GM21528 (cell line): Measurements from ENCODE around the gene SLC49A3.
"Not testable (repeated sequence)": the region's sequence is repeated elsewhere in the genome, so short reads cannot be mapped to it uniquely, and the experiment has no call there.

Experiments
- ATAC-seq: cut with Tn5 transposase; IDR thresholded peaks from one replicate; pipeline ENCODE4 v1.9.1; 2021; ENCODE audit warnings: mild to moderate bottlenecking, moderate library complexity; ENCODE audit not compliant: unreplicated experiment, low FRiP score

The SLC49A3 gene

DNA sequence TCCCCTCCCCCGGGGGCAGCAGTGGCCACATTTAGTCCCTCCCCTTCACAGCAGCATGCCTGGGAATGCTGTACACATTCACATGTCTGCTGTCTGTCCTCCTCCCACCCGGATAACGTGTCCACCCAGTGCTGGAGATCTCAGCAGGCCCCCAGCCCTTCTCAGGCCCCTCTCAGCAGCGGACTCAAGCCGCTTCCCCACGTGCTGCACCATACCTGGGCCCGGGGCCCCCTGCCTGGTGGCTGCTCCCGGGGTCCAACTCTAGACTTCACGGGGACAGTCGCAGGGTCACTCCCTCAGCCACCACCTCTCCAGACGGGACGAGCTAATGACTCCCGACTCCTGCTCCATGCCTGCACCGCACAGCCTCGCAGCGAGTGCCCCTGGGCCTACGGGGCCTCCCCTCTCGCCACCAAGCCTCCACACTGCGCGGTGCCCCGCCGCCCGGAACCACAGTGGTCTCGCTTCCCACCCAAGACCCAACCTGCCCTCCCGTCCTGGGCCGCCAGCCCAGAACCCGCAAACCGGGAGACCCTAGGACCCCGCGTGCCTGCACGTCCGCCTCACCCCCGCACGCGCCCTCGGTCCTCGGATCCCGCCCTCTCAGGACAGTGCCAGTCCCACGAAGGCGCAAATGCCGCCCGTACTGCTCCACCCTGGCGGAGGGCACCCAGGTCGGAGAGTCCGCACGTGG lies 15.4 kb upstream of the SLC49A3 start:
- ATAC-seq, result no peak

DNA sequence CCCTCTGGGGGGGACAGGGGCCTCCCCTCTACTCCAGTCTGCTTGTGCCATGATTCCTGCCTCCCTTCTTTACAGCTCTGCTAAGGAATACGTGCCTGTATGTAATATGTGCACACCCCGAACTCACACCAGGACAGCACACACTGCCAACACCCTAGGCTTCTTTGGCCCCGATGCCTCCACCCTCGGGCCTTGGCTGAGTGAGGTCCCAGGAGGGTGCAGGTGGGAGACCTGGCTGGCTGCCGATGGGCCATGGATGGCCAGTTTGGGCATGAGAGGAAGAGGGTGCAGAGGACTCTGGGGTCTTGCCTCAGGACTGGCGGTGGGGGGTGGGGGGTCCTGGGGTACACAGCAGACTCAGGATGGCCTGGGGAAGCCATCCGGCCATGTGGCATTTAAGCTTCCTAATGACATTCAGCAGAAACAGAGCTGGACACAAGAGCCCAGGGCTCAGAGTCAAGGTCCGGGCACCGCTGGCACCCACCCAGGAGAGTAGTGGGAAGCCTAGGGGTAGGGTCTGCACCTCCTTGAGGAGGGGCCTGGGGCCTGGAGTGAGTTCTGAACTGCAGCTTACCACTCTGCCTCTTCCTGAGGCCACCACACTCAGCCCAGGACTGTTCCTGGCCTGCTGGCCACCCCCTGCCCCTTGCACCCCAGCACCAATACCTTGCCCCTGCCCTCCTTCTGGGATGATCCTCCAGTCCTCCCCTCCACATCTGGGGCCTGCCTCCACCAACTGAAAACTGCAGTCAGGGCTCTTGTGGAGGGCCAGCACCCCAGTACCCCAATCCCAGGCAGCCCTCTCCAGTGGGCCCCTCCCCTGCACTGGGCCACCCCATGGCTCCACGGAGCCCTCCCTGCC lies 14.6 kb upstream of the SLC49A3 start:
- no peak for ATAC-seq

DNA sequence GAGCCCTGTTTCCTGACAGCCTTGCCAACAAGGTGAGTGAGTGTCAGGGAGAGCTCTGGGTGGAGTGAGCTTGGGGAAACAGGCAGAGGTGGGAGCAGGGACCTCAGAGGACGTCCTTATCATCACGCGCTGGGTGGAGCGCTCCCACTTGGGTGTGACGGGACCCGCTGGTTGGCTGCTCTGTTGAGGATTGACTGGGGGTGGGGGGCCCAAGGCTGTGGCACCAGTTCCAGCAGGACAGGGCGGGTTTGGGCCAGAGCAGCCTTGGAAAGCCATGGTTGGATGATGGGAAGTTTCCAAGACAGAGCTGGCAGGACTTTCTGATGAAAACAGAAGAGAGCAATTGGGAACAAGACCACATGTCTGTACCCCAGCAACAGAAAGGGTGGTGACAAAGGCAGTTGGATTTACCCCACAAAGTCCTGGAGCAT lies 13.7 kb upstream of the SLC49A3 start:
- ATAC-seq, result no peak

DNA sequence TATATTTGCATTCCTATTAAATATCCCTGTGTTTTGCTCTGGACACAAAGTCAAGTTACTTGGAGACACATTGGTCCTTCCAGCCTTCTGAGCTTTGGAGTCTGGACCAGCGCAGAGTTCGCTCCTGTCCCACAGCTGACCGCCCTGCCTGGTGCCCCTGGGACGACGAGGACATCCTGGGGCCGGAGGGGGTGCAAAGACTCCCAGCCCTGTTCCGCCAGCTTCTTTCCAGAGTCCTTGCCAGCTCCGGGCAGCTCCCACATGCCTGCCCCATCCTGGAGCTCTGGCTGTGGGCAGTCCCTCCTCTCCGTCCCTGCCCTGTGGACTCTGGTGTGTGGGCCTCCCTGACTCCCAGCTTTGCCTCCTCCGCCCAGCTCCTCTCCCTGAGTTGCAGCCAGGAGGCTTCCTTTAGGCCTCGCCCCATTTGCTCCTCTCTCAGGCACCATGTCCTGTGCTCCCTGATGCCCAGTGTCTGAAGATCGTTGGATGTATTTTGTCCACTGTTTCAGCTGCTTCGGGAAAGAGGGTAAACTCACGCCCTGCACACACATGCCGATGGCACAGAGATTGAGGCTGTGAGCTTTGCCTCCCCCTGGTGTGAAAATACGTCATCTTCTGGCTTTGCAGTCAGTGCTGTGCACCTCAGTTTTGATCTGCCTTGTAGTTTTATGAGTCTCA lies 11.8 kb upstream of the SLC49A3 start:
- no peak for ATAC-seq

DNA sequence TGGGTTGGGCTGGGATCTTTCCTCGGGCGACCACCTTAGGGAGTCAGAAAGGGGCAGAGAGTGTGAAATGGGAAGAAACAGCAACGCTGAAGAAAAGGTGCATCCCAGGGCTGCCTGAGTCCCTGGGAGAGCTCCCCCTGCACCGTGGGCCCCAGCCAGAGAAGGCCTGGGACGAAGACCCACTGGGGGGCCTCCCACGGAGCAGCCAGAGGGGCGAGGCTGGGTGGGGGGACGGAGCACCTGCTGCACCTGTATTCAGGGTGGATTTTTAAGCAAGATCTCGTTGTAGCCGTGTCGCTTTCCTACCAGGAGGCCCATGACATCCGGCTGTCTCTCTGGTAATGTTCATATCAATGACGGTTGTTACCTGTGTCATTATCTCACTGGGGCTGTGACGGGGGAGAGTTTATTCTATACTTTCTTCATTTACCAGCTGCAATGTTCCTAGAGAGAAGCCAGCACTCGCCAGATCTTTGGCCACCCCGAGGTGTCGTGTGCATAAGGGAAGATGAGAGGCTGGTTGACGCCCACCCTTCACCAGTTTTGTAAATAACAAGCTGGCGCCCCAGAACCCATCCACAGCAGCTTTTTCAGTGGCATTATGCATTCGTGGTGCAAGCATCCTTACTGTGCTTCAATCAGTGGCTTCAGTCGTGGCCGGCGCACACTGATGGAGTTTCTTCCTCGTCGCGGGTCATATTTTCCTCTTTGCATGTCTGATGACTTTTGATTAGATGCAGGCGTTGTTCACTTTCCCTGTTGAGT lies 11.0 kb upstream of the SLC49A3 start:
- no peak for ATAC-seq

DNA sequence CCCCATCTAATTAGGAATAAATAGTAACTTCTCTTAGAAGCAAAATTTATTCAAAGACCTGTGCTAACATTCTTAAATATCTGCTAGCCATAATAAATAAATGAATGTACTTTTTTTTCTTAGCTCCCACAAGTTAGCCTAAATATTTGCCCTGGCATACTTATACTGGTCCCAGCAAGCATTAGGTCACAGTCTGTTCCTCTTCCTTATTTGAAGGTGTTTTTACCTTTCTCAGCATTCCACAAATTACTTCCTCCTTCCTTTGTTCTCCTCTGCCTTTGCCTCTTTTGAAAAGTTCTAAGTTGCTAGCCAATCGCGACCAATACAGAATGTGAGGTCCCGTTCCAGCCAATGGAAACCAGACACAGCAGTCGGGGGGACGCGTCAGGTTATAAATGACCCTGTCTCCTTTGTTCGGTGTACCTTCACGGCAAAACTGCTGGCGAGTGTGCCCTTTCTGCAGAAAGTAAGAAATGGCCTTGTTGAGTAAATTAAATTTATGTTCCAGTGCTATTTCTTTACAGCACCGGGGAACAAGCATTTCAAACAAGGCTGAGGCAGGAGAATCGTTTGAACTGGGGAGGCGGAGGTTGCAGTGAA lies 5.5 kb upstream of the SLC49A3 start:
- ATAC-seq, result not testable (repeated sequence)

DNA sequence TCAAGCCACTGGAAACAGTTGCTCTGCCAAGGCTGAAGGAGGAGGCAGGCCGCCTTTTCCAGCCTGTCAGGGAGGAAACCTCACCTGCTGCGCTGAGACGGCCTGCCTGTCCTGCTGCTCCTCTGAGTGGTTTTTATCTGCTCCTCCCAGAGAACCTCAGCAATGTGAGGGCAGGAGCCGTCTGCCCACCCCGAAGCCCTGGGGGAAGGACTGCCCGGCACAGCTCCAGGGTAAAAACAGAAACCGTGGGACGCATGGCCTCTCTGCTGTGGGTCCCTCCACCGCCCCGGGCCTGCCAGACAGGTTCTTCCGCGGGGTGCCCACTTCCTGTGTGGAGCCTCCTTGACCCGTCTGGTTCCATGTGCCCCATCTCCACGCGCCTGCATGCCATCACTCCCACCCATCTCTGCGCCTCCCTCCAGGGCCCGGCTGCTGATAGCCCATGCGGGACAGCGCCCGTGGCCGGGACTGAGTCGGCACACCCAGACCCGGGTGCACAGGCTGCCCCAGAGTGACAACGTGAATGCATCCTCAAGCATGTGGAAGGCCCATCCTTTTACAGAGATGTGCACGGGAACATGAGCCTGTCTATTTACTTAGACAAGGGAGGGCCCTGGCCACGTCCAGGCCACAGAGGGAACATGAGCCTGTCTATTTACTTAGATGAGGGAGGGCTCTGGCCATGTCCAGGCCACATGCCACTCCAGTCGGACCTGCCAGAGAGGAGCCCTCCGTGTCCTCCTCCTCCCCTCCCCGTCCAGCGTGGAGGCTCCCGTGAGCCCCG lies 4.0 kb upstream of the SLC49A3 start:
- ATAC-seq, result no peak

DNA sequence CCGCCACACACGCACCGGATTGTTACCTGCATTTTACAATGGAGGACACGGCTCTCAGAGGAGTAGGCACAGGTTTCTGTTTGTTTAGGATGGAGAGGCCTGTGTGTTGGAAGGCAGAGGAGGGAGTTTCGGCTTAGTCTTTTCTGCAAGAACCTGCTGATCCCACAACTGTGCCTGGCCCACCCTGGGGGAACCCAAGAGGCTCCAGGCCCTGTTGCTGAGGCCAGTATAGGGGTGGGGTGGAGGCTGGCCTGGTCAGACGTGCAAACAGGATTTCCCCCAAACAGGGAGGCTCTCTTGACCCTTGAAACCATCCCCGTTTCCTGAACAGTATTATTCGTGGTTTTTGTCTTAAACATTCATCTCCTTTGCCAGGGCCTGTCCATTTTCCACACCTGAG lies 772 bp upstream of the SLC49A3 start:
- ATAC-seq, result no peak

DNA sequence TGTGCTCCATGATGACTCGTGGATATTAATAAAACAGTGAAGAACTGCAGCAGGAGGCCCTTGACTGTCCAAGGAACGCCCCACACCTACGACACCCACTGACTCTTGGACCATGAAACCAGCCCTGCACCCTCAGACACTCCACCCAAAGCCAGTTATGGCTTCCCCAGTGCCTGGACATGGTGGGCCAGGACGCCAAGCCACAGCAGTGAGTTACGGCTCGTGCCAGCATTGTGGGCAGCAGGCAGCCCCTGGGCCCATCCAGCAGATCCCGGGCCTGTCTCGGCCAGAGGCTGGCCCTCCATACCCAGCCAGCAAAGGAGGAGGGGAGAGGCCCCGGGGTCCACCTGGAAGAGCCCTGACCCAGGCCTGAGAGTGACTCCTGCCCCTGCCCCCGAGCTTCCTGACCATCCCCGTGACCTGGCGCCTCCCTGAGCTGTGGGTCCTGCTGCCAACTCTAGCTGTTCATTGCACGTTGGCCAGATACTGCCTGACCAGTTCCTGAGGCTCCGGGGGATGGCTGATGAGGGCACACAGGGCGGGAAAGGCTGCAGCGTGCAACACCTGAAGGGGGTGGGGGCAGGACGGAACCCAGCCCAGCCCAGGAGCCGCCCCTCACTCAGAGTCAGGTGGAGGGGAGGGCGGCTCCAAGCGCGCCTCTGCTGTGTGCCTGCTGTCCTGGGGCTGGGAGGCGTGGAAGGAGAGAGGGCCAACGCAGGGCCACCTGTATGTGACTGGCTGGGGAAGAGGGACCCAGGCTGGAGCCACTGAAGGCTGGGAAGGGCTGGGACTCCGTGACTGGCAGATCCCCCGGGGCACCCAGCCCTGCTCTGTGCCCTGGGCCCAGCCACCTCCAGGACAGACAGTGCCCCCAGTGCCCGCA lies 739 bp downstream of the SLC49A3 start:
- ATAC-seq, result no peak

DNA sequence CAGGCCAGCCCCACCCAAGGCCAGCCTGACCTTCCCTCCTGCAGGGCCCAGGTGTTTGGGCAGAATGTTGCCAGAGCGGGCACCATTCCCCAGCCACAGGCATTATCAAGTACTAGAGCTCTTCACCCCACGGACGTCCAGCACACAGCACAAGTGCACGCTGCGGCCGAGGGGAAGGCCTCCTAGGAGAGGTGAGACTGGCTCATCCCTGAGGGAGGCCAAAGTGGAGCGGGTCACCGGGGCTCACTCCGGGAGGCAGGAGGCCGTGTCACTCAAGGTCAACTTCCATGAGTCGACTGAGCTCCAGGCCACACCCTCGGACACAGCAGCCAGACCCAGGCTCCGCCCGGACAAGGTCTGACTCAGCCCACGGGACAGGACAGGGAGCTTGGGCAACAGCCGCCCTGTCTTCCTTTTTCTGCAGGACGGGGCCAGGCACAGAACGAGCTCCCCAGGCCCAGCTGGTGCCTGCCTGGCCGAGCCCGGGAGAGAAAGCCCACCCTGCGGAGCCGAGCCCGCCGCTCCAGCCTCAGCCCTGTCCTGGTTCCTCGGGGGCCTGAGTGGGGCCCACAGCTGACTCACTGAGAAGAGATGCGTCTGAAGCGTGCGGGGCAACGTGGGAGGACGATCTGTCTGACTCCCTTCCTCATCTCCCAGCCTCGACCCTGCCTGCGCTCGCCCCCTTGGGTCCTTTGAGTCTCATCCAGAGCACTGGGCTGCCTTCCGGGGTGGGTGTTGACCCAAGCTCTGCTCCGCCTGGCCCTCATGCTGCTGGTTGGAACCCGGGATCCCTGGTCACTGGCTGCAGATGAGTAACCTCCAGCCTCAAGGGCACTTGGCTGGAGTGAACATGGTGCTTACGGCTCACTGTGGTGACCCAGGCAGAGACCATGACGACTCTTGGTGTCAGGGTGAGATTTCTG lies 1.6 kb downstream of the SLC49A3 start:
- ATAC-seq, result no peak

DNA sequence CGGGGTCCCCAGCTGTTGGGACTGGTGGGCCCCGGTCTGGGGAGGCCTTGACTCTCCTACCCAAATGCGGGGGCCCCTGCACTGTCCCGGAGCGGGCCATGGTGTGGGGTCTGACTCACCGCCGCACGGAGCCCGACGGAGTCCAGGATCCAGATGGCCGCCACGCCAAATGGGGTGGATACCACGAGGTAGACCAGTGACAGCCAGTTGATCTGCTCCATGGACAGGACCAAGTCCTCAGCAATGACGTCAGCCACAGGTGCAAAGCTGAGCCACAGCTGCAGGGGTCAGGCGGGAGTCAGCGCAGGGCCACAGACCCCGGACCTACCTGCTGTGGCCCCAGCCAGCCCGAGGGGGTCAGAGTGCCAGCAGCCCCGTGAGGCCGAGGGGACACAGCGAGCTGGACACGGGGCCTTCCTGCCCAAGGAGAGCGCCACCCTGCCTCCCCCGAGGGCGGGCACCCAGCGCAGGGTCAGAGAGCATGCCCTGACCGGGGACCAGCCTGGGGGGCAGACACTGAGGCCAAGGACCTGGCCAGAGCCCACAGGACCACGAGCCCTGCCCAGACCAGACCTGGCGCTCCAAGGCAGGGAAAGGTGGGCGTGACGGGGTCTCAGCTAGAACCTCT lies 2.4 kb downstream of the SLC49A3 start:
- ATAC-seq, result no peak

DNA sequence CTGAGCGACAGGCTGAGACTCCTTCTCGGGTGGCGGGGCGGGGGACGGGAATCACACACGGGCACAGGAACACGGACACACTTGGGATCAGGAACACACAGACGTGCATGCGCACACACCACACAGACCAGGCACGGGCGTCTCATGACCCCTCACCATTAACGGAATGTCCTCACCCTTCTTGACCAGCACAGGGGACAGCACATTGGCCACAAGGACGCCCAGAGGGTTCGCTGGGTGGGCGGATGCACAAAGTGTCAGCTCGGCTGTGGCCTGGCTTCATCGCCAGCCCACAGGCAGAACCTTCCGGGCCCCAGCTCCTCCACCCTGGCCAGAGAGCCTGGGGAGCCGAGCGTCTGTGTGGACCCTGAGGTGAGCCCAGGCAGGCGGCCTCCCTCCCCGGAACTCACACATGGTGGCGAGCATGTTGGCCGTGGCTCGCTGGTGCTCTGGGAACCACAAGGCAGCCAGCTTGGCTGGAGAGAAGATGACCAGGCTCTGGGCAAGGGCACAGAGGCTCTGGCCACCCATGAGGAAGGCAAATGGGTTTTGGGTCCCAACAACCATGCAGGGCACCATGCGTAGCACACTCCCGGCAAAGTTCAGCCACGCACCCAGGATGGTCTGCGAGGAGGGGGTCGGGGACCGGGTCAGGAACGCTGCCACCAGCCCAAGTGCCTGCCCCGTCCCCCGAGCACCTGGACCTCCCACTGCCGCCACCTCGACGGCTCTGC lies 3.1 kb downstream of the SLC49A3 start:
- ATAC-seq, result no peak

DNA sequence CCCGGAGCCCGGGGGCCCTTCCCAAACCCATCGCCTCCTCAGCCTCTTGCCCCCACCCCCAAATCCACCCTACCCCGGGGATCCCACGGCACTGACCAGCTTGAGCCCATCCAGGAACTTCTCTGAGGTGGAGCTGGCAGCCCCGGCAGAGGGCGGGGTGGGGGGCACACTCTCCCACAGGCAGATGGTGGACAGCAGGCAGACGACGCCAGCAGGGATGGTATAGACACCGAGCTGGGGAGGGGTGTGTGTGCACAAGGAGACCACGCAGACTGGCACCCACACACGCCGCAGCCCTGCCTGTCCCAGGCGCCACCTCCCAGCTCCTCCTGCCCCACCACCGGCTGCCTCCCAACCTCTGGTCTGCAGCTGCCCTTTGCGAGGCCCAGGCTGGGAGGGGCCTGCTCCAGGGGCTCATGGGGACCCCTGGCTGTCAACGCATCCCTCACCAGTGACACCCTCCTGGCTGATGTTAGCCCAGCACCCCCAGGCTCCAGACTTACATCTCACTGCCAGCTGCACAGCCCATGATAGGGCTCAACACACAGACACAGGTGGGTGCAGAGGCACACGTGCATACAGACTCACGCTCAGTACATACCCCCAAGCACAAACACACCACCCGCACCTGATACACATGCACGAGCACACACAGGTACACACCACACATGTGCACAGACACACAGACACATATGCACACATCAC lies 4.2 kb downstream of the SLC49A3 start:
- no peak for ATAC-seq

DNA sequence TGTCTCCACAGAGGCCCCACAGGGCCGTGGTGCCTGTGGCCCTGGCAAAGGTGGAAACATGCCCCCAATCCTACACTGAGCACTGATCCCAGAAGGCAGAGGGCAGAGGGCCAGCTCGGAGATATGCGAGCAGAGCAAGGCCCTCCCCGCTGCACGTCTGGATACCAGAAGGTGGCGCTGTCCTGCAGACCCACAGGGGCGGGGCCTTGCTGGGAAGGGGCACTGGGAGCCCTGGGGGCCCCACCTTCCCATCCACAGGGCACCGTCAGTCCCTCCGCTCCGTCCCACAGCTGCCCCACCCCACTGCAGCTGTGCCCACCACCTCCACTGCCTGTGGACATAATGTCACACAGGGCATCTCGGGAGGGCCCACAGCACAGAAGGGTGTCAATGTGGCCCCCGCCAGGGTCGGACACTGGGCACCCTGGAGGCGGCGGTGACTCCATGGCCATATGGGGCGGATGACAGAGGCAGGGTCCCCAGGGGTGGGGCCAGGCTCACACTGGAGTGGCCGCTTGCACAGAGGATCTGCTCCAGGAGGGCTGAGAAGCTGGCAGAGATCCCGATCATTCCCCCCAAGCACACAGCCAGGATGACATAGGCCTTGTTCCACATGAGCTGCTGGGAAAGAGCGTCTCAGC lies 4.8 kb downstream of the SLC49A3 start:
- ATAC-seq, result no peak

DNA sequence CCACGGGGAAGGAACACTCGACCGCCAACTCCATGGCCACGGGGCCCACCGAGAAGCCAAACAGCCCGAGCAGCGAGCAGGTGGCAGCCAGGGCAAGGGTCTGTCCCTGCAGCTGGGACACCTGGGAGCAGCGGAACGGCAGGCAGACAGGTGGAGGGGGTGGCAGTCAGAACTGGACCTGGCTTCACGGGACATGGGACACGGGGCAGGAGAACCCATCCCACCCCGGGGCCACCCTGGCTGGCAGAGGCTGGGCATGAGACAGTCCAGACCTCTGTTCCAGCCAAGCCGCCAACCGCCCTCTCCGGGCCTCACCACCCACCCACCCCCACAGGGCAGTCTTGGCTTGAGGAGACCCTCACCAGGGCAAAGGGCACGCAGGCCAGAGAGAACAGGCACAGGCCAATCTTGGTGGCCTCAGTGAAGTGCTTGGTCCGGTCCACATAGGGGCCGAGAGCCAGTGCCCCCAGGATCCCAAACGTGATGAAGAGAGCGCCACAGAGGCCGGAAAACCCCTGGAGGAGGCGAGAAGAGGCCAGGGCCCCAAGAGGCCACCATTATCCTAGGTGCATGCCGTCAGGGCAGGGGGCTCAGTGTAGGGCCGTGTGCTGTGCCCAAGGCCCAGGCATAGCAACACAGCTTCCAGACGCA lies 5.6 kb downstream of the SLC49A3 start:
- no peak for ATAC-seq
